DOHH2 (cell line): ENCODE measurements around the gene MOB3C.

ENCODE experiments used
- H3F3A ChIP-seq: fragments of 200-600 bp; sonication (generic), shearing (Covaris generic); 2 replicates; pipeline ENCODE4 v1.6.0; 2016; ENCODE audit warnings: antibody characterized with exemption, mild to moderate bottlenecking; ENCODE audit not compliant: control insufficient read depth, insufficient read depth
- H3K27ac ChIP-seq: fragments of 200-600 bp; sonication (generic); 2 replicates; pipeline ENCODE4 v1.5.1; 2014; ENCODE audit warnings: low read depth, mild to moderate bottlenecking, low read length, moderate library complexity
- H3K27me3 ChIP-seq: fragments of 200-600 bp; sonication (generic); 2 replicates; pipeline ENCODE4 v1.6.1; 2014; ENCODE audit warnings: mild to moderate bottlenecking, low read length, mixed read lengths; ENCODE audit not compliant: control insufficient read depth
- H3K36me3 ChIP-seq: fragments of 200-600 bp; sonication (generic); 2 replicates; pipeline ENCODE4 v1.6.1; 2014; ENCODE audit warnings: mild to moderate bottlenecking, low read length, moderate library complexity, mixed read lengths; ENCODE audit not compliant: control insufficient read depth
- H3K4me1 ChIP-seq: fragments of 200-600 bp; sonication (generic); 2 replicates; pipeline ENCODE4 v1.6.1; 2014; ENCODE audit warnings: mild to moderate bottlenecking, low read length, mixed read lengths; ENCODE audit not compliant: control insufficient read depth
- H3K4me2 ChIP-seq: fragments of 200-600 bp; sonication (generic); 2 replicates; pipeline ENCODE4 v1.6.0; 2014; ENCODE audit warnings: mild to moderate bottlenecking, low read length, moderate library complexity
- H3K4me3 ChIP-seq: fragments of 200-600 bp; sonication (generic); 2 replicates; pipeline ENCODE4 v1.5.1; 2014; ENCODE audit warnings: mild to moderate bottlenecking, low read length, mixed read lengths
- H3K79me2 ChIP-seq: fragments of 200-600 bp; sonication (generic); 2 replicates; pipeline ENCODE4 v1.6.1; 2014; ENCODE audit warnings: mild to moderate bottlenecking, low read length, mixed read lengths; ENCODE audit not compliant: control insufficient read depth
- H3K9me2 ChIP-seq: fragments of 200-600 bp; sonication (generic); replicated peaks from 2 replicates; pipeline ENCODE4 v1.6.1; 2014; ENCODE audit warnings: mild to moderate bottlenecking, low read length, mixed read lengths; ENCODE audit not compliant: control insufficient read depth
- H3K9me3 ChIP-seq: fragments of 200-600 bp; sonication (generic); 2 replicates; pipeline ENCODE4 v1.6.1; 2014; ENCODE audit warnings: antibody characterized with exemption, low read length, mixed read lengths; ENCODE audit not compliant: control insufficient read depth, insufficient read depth
- H4K20me1 ChIP-seq: fragments of 200-600 bp; sonication (generic); 2 replicates; pipeline ENCODE4 v1.6.0; 2014; ENCODE audit warnings: low read depth, mild to moderate bottlenecking, antibody characterized with exemption, low read length, moderate library complexity; ENCODE audit not compliant: control insufficient read depth, insufficient read depth
- CTCF ChIP-seq: fragments of 200-600 bp; sonication (generic); IDR thresholded peaks from one replicate; pipeline ENCODE4 v1.5.1; 2014; ENCODE audit warnings: antibody characterized with exemption, mild to moderate bottlenecking, low read depth, low read length; ENCODE audit not compliant: poor library complexity, severe bottlenecking
- EZH2phosphoT487 ChIP-seq: fragments of 200-600 bp; sonication (generic); IDR thresholded peaks from 2 replicates; pipeline ENCODE4 v1.6.1; 2017; ENCODE audit warnings: borderline replicate concordance, mild to moderate bottlenecking, antibody characterized with exemption, low read length, moderate library complexity, mixed read lengths

The MOB3C gene

GRCh38 chr1:46580140-46580903 is 36.3 kb downstream of the MOB3C start:
- Histone ChIP-seq H3K36me3 (peaks cover 13% of the 10 kb centered on the region), H3K9me2 (no peaks in the 10 kb centered on the region), H3K27me3 (no peaks in the 10 kb centered on the region), H3K4me3 (no peak overlapping the region), H3F3A (no peaks in the 10 kb centered on the region), H3K9me3 (no peaks in the 10 kb centered on the region), H3K27ac (no peak overlapping the region), H3K4me2 (no peak overlapping the region), H4K20me1 (no peaks in the 10 kb centered on the region), H3K4me1 (no peaks in the 10 kb centered on the region), H3K79me2 (no peaks in the 10 kb centered on the region)
- TF ChIP-seq CTCF (no peak), EZH2phosphoT487 (no peak)

- Histone ChIP-seq H3K4me1 (no peaks in the 10 kb centered on the region), H3F3A (no peaks in the 10 kb centered on the region), H3K4me3 (no peak overlapping the region), H3K9me2 (no peaks in the 10 kb centered on the region), H3K79me2 (no peaks in the 10 kb centered on the region), H3K27me3 (no peaks in the 10 kb centered on the region), H3K9me3 (no peaks in the 10 kb centered on the region), H3K27ac (no peak overlapping the region), H3K36me3 (peaks cover 12% of the 10 kb centered on the region), H4K20me1 (no peaks in the 10 kb centered on the region), H3K4me2 (no peak overlapping the region)
- TF ChIP-seq EZH2phosphoT487 (no peak), CTCF (no peak)
These were observed 38.9 kb downstream of the MOB3C start for GRCh38 chr1:46577671-46578070.

- H3K36me3 ChIP-seq, result peaks cover 9% of the 10 kb centered on the region; the same call in 1 of the 2 replicates
- no peaks in the 10 kb centered on the region for H3K9me3 ChIP-seq
- H3K4me3 ChIP-seq, result no peak overlapping the region
- TF ChIP-seq EZH2phosphoT487 (no peak), CTCF (no peak)
- no peaks in the 10 kb centered on the region for H3K79me2 ChIP-seq
- H3K27me3 ChIP-seq, result no peaks in the 10 kb centered on the region
- H4K20me1 ChIP-seq, result no peaks in the 10 kb centered on the region
- no peak overlapping the region for H3K4me2 ChIP-seq
- no peak overlapping the region for H3K27ac ChIP-seq
- no peaks in the 10 kb centered on the region for H3K9me2 ChIP-seq
- H3K4me1 ChIP-seq, result no peaks in the 10 kb centered on the region
- H3F3A ChIP-seq, result no peaks in the 10 kb centered on the region
These were observed 40.0 kb downstream of the MOB3C start for GRCh38 chr1:46576596-46576995.
